Neuronal stem cell (in vitro differentiated cells): Measurements from ENCODE around the gene NMBR.
A peak's percentile ranks its signal among the peaks of the same experiment; 100 is the strongest.

Source experiments
- DNase-seq: peaks from one replicate; pipeline ENCODE4 v3.0.0-alpha.2; 2013; ENCODE audit warnings: low spot score
- H2AFZ ChIP-seq: one replicate; pipeline ENCODE4 v1.6.1; 2013; ENCODE audit warnings: mild to moderate bottlenecking, low read length, inconsistent platforms
- H2AK5ac ChIP-seq: 2 replicates; pipeline ENCODE4 v1.6.1; 2013; ENCODE audit warnings: low read depth, mild to moderate bottlenecking, inconsistent platforms, low read length, moderate library complexity, mixed read lengths
- H2BK120ac ChIP-seq: 2 replicates; pipeline ENCODE4 v1.6.1; 2013; ENCODE audit warnings: low read depth, mild to moderate bottlenecking, inconsistent platforms, low read length, moderate library complexity, mixed read lengths
- H2BK12ac ChIP-seq: one replicate; pipeline ENCODE4 v1.6.1; 2013; ENCODE audit warnings: low read length, inconsistent platforms
- H2BK15ac ChIP-seq: 2 replicates; pipeline ENCODE4 v1.6.1; 2013; ENCODE audit warnings: mild to moderate bottlenecking, low read length, inconsistent platforms, mixed read lengths
- H2BK5ac ChIP-seq: one replicate; pipeline ENCODE4 v1.6.1; 2013; ENCODE audit warnings: inconsistent platforms, mild to moderate bottlenecking, low read length, moderate library complexity
- H3K14ac ChIP-seq: one replicate; pipeline ENCODE4 v1.6.1; 2013; ENCODE audit warnings: low read length, inconsistent platforms
- H3K18ac ChIP-seq: 2 replicates; pipeline ENCODE4 v1.6.1; 2013; ENCODE audit warnings: low read length, inconsistent platforms
- H3K23ac ChIP-seq: 2 replicates; pipeline ENCODE4 v1.6.1; 2013; ENCODE audit warnings: low read depth, mild to moderate bottlenecking, mixed read lengths, low read length, inconsistent platforms; ENCODE audit not compliant: poor library complexity
- H3K27ac ChIP-seq: replicated peaks from 3 replicates; pipeline ENCODE4 v1.5.1; 2013; ENCODE audit warnings: low read length, inconsistent platforms
- H3K27me3 ChIP-seq, 3 experiments: 2 replicates each; pipeline ENCODE4 v1.6.1; 2013; ENCODE audit warnings: low read length in 3 of 3, mild to moderate bottlenecking in 2 of 3, inconsistent platforms in 1 of 3, low read depth in 1 of 3, mixed read lengths in 1 of 3, moderate library complexity in 1 of 3; ENCODE audit not compliant: control insufficient read depth in 3 of 3, insufficient read depth in 3 of 3
- H3K36me3 ChIP-seq, 2 donors: replicated peaks in 1 of 2; 2 replicates each; pipeline ENCODE4 v1.6.1; 2013; ENCODE audit warnings: low read length in 2 of 2; ENCODE audit not compliant: control insufficient read depth in 2 of 2, insufficient read depth in 2 of 2
- H3K4ac ChIP-seq: 2 replicates; pipeline ENCODE4 v1.6.1; 2013; ENCODE audit warnings: inconsistent platforms, mild to moderate bottlenecking, low read length, moderate library complexity
- H3K4me1 ChIP-seq, 2 donors: 1 replicate in 1 of 2; 2 replicates in 1 of 2; pipeline ENCODE4 v1.6.1; 2013; ENCODE audit warnings: low read length in 2 of 2, low read depth in 1 of 2; ENCODE audit not compliant: control insufficient read depth in 2 of 2, insufficient read depth in 1 of 2
- H3K4me2 ChIP-seq: one replicate; pipeline ENCODE4 v1.6.1; 2013; ENCODE audit warnings: mild to moderate bottlenecking, low read length, inconsistent platforms; ENCODE audit not compliant: insufficient read depth, poor library complexity, severe bottlenecking
- H3K4me3 ChIP-seq, 2 donors: 2 replicates each; pipeline ENCODE4 v1.5.1; 2013; ENCODE audit warnings: low read length in 2 of 2, mild to moderate bottlenecking in 2 of 2, inconsistent platforms in 1 of 2, moderate library complexity in 1 of 2
- H3K79me1 ChIP-seq: one replicate; pipeline ENCODE4 v1.6.1; 2013; ENCODE audit warnings: low read depth, mild to moderate bottlenecking, inconsistent platforms, low read length, moderate library complexity
- H3K9ac ChIP-seq: one replicate; pipeline ENCODE4 v1.6.1; 2013; ENCODE audit warnings: mild to moderate bottlenecking, low read depth, low read length, inconsistent platforms; ENCODE audit not compliant: poor library complexity
- H3K9me3 ChIP-seq, 2 donors: replicated peaks in 1 of 2; 2 replicates each; pipeline versions ENCODE3 to v1.6.1; 2013; ENCODE audit warnings: low read length in 2 of 2, mild to moderate bottlenecking in 2 of 2, inconsistent platforms in 1 of 2, low read depth in 1 of 2, mixed read lengths in 1 of 2, moderate library complexity in 1 of 2; ENCODE audit not compliant: control insufficient read depth in 2 of 2, insufficient read depth in 1 of 2
- H4K8ac ChIP-seq: one replicate; pipeline ENCODE4 v1.6.1; 2013; ENCODE audit warnings: low read depth, mild to moderate bottlenecking, inconsistent platforms, low read length, moderate library complexity
- H4K91ac ChIP-seq: one replicate; pipeline ENCODE4 v1.6.1; 2013; ENCODE audit warnings: low read length, low read depth, mild to moderate bottlenecking, inconsistent platforms; ENCODE audit not compliant: poor library complexity
- WGBS, 2 donors: extraction: QIAGEN DNeasy Blood & Tissue Kit; methylation state at CpG; one replicate each; pipeline ENCODE4 v1.1.7; 2013; ENCODE audit warnings: missing lambda C conversion rate in 2 of 2, mixed read lengths in 1 of 2; ENCODE audit not compliant: insufficient read length in 2 of 2, insufficient replicate concordance in 1 of 2; ENCODE audit errors: extremely low coverage in 2 of 2; 5-methylcytosine and 5-hydroxymethylcytosine counted together

NMBR gene

DNA sequence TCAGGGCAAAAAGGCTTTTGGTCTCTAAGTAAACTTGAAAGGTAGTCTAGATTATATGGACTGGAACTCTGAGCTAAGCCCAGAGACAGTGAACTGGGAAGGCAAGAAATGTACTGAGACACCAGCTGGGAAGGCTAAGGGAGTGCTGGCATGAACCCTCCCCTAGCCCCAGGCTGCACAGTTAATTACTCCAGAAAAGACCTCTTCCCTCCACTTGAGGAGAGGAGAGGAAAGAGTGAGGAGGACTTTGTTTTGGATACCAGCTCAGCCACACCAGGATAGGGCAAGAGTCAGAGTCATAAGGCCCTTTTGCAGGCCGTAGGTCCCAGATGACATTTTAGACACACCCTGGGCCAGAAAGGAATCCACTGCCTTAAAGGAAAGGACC is 98.3 kb downstream of the NMBR start:
- Histone ChIP-seq H2BK5ac (no peak overlapping the region), H3K9ac (no peak overlapping the region), H3K4ac (no peak overlapping the region), H3K14ac (no peak overlapping the region), H3K4me1 (no peaks in the 10 kb centered on the region), H3K36me3 (no peaks in the 10 kb centered on the region), H3K23ac (no peak overlapping the region), H2BK120ac (no peak overlapping the region), H3K18ac (no peak overlapping the region), H3K27me3 (no peaks in the 10 kb centered on the region), H3K79me1 (no peaks in the 10 kb centered on the region), H2BK12ac (no peak overlapping the region), H4K8ac (no peak overlapping the region), H2BK15ac (no peak overlapping the region), H3K4me2 (no peak overlapping the region), H2AK5ac (no peak overlapping the region), H3K9me3 (no peaks in the 10 kb centered on the region), H2AFZ (no peak overlapping the region), H4K91ac (no peak overlapping the region), H3K4me3 (no peak overlapping the region), H3K27ac (no peak overlapping the region)
- no CpG with 5 or more reads among the region's 1 CpG for WGBS, 2 donors
- DNase-seq, result no peak

DNA sequence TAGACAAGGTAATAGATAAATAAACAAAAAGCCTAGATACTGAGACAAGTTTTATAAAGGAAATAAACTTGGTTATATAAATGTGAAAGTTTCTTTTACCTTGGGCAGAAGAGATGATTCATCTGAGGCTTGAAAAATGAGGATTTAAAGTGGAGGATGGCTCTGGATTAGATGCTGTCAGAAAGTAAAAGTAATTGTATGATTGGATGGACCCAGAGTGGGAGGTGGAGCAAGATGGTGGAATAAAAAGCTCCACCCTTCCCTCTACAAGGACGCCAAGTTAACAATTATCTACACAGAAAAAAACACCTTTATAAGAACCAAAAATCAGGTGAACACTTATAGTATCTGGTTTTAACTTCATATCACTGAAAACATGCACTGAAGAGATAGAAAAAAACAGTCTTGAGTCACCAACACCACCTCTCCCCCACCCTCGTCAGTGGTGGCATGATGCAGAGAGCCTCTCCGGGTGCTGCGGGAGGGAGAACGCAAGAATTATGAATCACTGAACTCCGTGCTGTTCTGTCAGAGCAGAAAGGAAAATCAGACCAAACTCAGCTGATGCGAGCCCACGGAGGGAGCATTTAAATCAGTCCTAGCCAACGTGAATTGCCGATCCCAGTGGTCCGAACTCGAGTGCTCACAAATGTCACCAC is 98.9 kb downstream of the NMBR start:
- Histone ChIP-seq H3K27me3 (no peaks in the 10 kb centered on the region), H3K4me3 (no peak overlapping the region), H4K91ac (no peak overlapping the region), H3K4me1 (no peaks in the 10 kb centered on the region), H3K9ac (no peak overlapping the region), H2AFZ (no peak overlapping the region), H3K23ac (no peak overlapping the region), H3K14ac (no peak overlapping the region), H3K4me2 (no peak overlapping the region), H3K79me1 (no peaks in the 10 kb centered on the region), H3K18ac (no peak overlapping the region), H2BK12ac (no peak overlapping the region), H4K8ac (no peak overlapping the region), H3K4ac (no peak overlapping the region), H2AK5ac (no peak overlapping the region), H3K27ac (no peak overlapping the region), H3K36me3 (no peaks in the 10 kb centered on the region), H2BK120ac (no peak overlapping the region), H2BK5ac (no peak overlapping the region), H3K9me3 (no peaks in the 10 kb centered on the region), H2BK15ac (no peak overlapping the region)
- DNase-seq, result no peak
- WGBS, 2 donors, result no CpG with 5 or more reads among the region's 12 CpGs

DNA sequence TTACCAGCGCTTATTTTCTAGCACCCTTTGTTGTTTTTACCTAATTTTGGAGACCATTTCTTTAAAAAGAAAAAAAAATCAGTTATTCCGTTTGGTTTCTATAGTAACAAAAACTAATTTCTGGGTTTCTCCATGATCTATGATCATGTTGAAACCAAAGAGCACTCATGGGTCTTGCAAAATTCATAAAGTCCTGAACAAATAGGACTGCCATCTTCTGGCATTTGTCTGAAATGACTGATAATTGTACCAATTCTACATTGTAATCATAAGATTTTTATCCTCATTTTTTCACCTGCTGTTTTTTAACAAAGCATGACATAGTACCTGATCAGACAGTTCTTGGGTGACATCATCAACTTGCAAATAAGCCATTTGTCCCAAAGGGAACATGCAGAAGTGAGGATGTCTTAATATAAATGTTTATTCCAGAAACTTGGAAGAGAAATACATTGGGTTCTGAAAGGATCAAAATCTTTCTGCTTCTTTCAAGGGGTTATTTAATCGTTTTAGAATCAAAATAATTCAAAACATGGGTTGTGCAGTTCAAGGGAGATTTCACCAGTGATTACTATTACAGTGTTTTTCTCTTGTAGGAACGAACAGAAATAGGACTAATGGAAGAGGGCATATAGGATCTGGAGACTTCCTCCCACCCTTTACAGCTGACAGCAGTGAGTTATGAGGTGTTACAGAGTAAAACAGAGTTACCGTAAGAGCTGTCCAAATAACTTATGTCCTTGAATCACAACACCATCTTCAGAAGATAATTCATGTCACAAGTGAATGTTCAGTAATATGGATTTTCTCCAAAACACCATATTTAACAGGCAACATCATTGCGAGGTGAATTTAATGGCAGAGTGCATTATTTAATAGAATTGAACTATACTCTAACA is 101.3 kb downstream of the NMBR start:
- H3K36me3 ChIP-seq, result no peaks in the 10 kb centered on the region
- no peak overlapping the region for H2BK12ac ChIP-seq
- no peak overlapping the region for H3K23ac ChIP-seq
- peaks cover 0 to 5% of the 10 kb centered on the region in 2 donors for H3K4me1 ChIP-seq
- no peak overlapping the region for H2BK120ac ChIP-seq
- H3K4ac ChIP-seq, result no peak overlapping the region
- no peak overlapping the region for H2AK5ac ChIP-seq
- no peaks in the 10 kb centered on the region for H3K79me1 ChIP-seq
- no CpG with 5 or more reads among the region's 6 CpGs for WGBS, 2 donors
- H2BK5ac ChIP-seq, result no peak overlapping the region
- H3K27ac ChIP-seq, result no peak overlapping the region
- no peak overlapping the region for H3K18ac ChIP-seq
- no peak for DNase-seq
- H3K9ac ChIP-seq, result no peak overlapping the region
- H3K27me3 ChIP-seq, result no peaks in the 10 kb centered on the region
- H4K91ac ChIP-seq, result no peak overlapping the region
- H3K4me3 ChIP-seq, result no peak overlapping the region
- no peak overlapping the region for H4K8ac ChIP-seq
- H3K9me3 ChIP-seq, result no peaks in the 10 kb centered on the region
- no peak overlapping the region for H3K14ac ChIP-seq
- H2AFZ ChIP-seq, result peak overlapping the region; percentile 26
- H3K4me2 ChIP-seq, result no peak overlapping the region
- no peak overlapping the region for H2BK15ac ChIP-seq

DNA sequence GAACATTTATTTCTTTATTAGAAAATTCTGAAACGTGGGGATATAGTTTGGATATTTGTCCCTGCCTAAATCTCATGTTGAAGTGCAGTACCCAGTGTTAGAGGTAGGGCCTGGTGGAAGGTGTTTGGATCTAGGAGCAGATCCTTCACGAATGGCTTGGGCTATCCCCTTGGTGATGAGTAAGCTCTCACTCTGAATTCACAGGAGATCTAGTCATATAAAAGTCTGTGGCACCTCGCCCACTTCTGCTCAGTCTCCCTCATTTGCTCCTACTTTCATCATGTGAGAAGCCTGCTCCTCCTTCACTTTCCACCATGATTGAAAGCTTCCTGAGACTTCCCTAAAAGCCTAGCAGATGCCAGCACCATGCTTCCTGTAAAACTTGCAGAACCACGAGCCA is 111.0 kb downstream of the NMBR start:
- peaks cover 0 to 2% of the 10 kb centered on the region in 2 donors for H3K9me3 ChIP-seq
- H3K79me1 ChIP-seq, result no peaks in the 10 kb centered on the region
- H3K23ac ChIP-seq, result no peak overlapping the region

More for the DNA sequence above, 111.0 kb downstream of the NMBR start:
- no peak overlapping the region for H2AK5ac ChIP-seq
- H4K91ac ChIP-seq, result no peak overlapping the region
- no peak overlapping the region for H3K4me3 ChIP-seq
- H3K4me1 ChIP-seq, result no peaks in the 10 kb centered on the region
- H3K14ac ChIP-seq, result no peak overlapping the region
- H2BK15ac ChIP-seq, result no peak overlapping the region
- no peak for DNase-seq
- H3K4me2 ChIP-seq, result no peak overlapping the region
- H2BK5ac ChIP-seq, result no peak overlapping the region
- no peak overlapping the region for H2BK12ac ChIP-seq
- no peak overlapping the region for H2AFZ ChIP-seq
- no peaks in the 10 kb centered on the region for H3K36me3 ChIP-seq
- H3K4ac ChIP-seq, result no peak overlapping the region
- H4K8ac ChIP-seq, result no peak overlapping the region
- H3K27me3 ChIP-seq, result no peaks in the 10 kb centered on the region
- no CpG with 5 or more reads among the region's 4 CpGs for WGBS, 2 donors
- no peak overlapping the region for H2BK120ac ChIP-seq
- no peak overlapping the region for H3K18ac ChIP-seq
- no peak overlapping the region for H3K27ac ChIP-seq
- H3K9ac ChIP-seq, result no peak overlapping the region
